ENCODE measurements around the gene AGBL4.

- no peak for TF ChIP-seq CTCF (conservative IDR thresholded peaks at IDR 0.05; ENCODE audit: low read depth, low read length)
- TF ChIP-seq EZH2 (IDR thresholded peaks at IDR 0.05; ENCODE audit: low read length, unreplicated experiment) = no peak
- TF ChIP-seq EZH2phosphoT487 (IDR thresholded peaks at IDR 0.05; ENCODE audit: borderline replicate concordance, low read length) = no peak
Observed at GRCh38 chr1:48581270-48581669, 1442.5 kb downstream of the AGBL4 start.
